Neural crest cell (in vitro differentiated cells): ENCODE results near the gene UNC5C. TPM values are rescaled to one million over a fixed set of nuclear protein-coding genes. Genes with fewer than 3 reads are reported as not detected.

ENCODE experiments used
- DNase-seq: peaks from one replicate; pipeline ENCODE4 v3.0.0; 2021; ENCODE audit warnings: low read depth, mixed read lengths, low spot score
- H3K27ac Mint-ChIP-seq: one replicate; pipeline ENCODE4 v1.8.0; 2021; ENCODE audit warnings: mild to moderate bottlenecking, mixed read lengths; ENCODE audit not compliant: unreplicated experiment
- H3K27me3 Mint-ChIP-seq: 2 replicates; pipeline ENCODE4 v1.8.0; 2021; ENCODE audit warnings: low read depth, mild to moderate bottlenecking, mixed read lengths
- H3K36me3 Mint-ChIP-seq: 2 replicates; pipeline ENCODE4 v1.8.0; 2021; ENCODE audit warnings: low read depth, mild to moderate bottlenecking, mixed read lengths
- H3K4me1 Mint-ChIP-seq: 2 replicates; pipeline ENCODE4 v1.8.0; 2021; ENCODE audit warnings: mixed read lengths
- H3K4me3 Mint-ChIP-seq: one replicate; pipeline ENCODE4 v1.8.0; 2021; ENCODE audit warnings: mild to moderate bottlenecking, mixed read lengths
- H3K9me3 Mint-ChIP-seq: 2 replicates; pipeline ENCODE4 v1.8.0; 2021; ENCODE audit warnings: mixed read lengths
- CTCF ChIP-seq: fragments of 200-600 bp; sonication (generic); conservative IDR thresholded peaks from 2 replicates; pipeline ENCODE4 v1.5.0; 2021; ENCODE audit warnings: antibody characterized with exemption, mild to moderate bottlenecking
- total RNA-seq: library from RNA; stranded (reverse); gene quantifications from 2 replicates; pipeline ENCODE4 v1.2.1, GENCODE V29; 2021

Gene UNC5C
- total RNA-seq, 1 donor from 2014 or later: 6.5 TPM

GRCh38 chr4:95431678-95432077 is 117.1 kb downstream of the UNC5C start:
- Mint-ChIP-seq H3K9me3 (no peaks in the 10 kb centered on the region), H3K27me3 (peaks cover 82% of the 10 kb centered on the region), H3K27ac (no peak overlapping the region), H3K4me1 (peaks cover 72% of the 10 kb centered on the region), H3K36me3 (peaks cover 3% of the 10 kb centered on the region), H3K4me3 (no peak overlapping the region)
- TF ChIP-seq CTCF: no peak
- DNase-seq: no peak

- H3K27ac Mint-ChIP-seq: no peak overlapping the region
- DNase-seq: no peak
- H3K4me3 Mint-ChIP-seq: no peak overlapping the region
- peaks cover 74% of the 10 kb centered on the region for H3K4me1 Mint-ChIP-seq
- TF ChIP-seq CTCF: no peak
- peaks cover 83% of the 10 kb centered on the region for H3K27me3 Mint-ChIP-seq
- H3K9me3 Mint-ChIP-seq: no peaks in the 10 kb centered on the region
- peaks cover 9% of the 10 kb centered on the region for H3K36me3 Mint-ChIP-seq
Observed at GRCh38 chr4:95429416-95429815, 119.4 kb downstream of the UNC5C start.

GRCh38 chr4:95428291-95429070 is 120.3 kb downstream of the UNC5C start:
- H3K27ac Mint-ChIP-seq: peak overlapping the region; percentile 83
- TF ChIP-seq CTCF: no peak
- H3K9me3 Mint-ChIP-seq: no peaks in the 10 kb centered on the region
- H3K36me3 Mint-ChIP-seq: peaks cover 9% of the 10 kb centered on the region
- H3K27me3 Mint-ChIP-seq: peaks cover 79% of the 10 kb centered on the region
- H3K4me1 Mint-ChIP-seq: peaks cover 66% of the 10 kb centered on the region
- no peak for DNase-seq
- H3K4me3 Mint-ChIP-seq: peak overlapping the region; percentile 32

- Mint-ChIP-seq H3K27ac (no peak overlapping the region), H3K36me3 (peaks cover 9% of the 10 kb centered on the region), H3K4me1 (peaks cover 57% of the 10 kb centered on the region), H3K4me3 (no peak overlapping the region), H3K9me3 (no peaks in the 10 kb centered on the region), H3K27me3 (peaks cover 79% of the 10 kb centered on the region)
- DNase-seq: no peak
- no peak for TF ChIP-seq CTCF
Observed at GRCh38 chr4:95426455-95426854, 122.3 kb downstream of the UNC5C start.

GRCh38 chr4:95422436-95422835 is 126.3 kb downstream of the UNC5C start:
- H3K36me3 Mint-ChIP-seq: peaks cover 9% of the 10 kb centered on the region
- H3K4me3 Mint-ChIP-seq: no peak overlapping the region

More at GRCh38 chr4:95422436-95422835, 126.3 kb downstream of the UNC5C start:
- TF ChIP-seq CTCF: no peak
- Mint-ChIP-seq H3K4me1 (peaks cover 25% of the 10 kb centered on the region), H3K27ac (no peak overlapping the region), H3K9me3 (no peaks in the 10 kb centered on the region), H3K27me3 (peaks cover 70% of the 10 kb centered on the region)
- DNase-seq: no peak
